Right atrium auricular region (tissue), 2 donors: Measurements from ENCODE around the gene RLF. TPM values are rescaled to one million over a fixed set of nuclear protein-coding genes. Genes with fewer than 3 reads are reported as not detected.

ENCODE experiments used
- DNase-seq: peaks from one replicate; pipeline ENCODE4 v3.0.0-alpha.2; 2019; ENCODE audit warnings: low spot score
- H3K27ac ChIP-seq, 2 donors: fragments of 200-600 bp; sonication (generic); 1 replicate in 1 of 2; 2 replicates in 1 of 2; pipeline ENCODE4 v1.5.1; 2016 to 2019
- H3K27me3 ChIP-seq, 2 donors: fragments of 200-600 bp; sonication (generic); one replicate each; pipeline versions ENCODE4 v1.5.1 to v1.6.0; 2017 to 2019
- H3K36me3 ChIP-seq: fragments of 200-600 bp; sonication (generic); one replicate; pipeline ENCODE4 v1.5.1; 2016
- H3K4me1 ChIP-seq, 2 donors: fragments of 200-600 bp; sonication (generic); one replicate each; pipeline versions ENCODE4 v1.5.1 to v1.6.0; 2017 to 2019
- H3K4me3 ChIP-seq, 2 donors: fragments of 200-600 bp; sonication (generic); 1 replicate in 1 of 2; 2 replicates in 1 of 2; pipeline ENCODE4 v1.5.1; 2017 to 2019; ENCODE audit warnings: mild to moderate bottlenecking in 1 of 2, moderate library complexity in 1 of 2
- H3K9me3 ChIP-seq, 2 donors: fragments of 200-600 bp; sonication (generic); one replicate each; pipeline ENCODE4 v1.5.1; 2019
- CTCF ChIP-seq, 2 donors: fragments of 200-600 bp; sonication (generic); IDR thresholded peaks; one replicate each; pipeline ENCODE4 v1.5.1; 2019; ENCODE audit warnings: antibody characterized with exemption in 2 of 2
- total RNA-seq, 2 donors: library from RNA; depleted of rRNA; stranded (reverse); fragments of >200 nt; gene quantifications; one replicate each; pipeline ENCODE4 v1.1.0, GENCODE V29; 2016

RLF gene
- total RNA-seq, 2 donors from 2014 or later: 11.4 to 12.6 TPM

GRCh38 chr1:40245686-40246085, 84.5 kb downstream of the RLF start:
- Histone ChIP-seq H3K4me1 (peaks cover 0 to 5% of the 10 kb centered on the region in 2 donors), H3K9me3 (no peaks in the 10 kb centered on the region), H3K4me3 (no peak overlapping the region), H3K36me3 (no peaks in the 10 kb centered on the region), H3K27ac (no peak overlapping the region), H3K27me3 (no peaks in the 10 kb centered on the region)
- no peak for DNase-seq
- no peak for TF ChIP-seq CTCF (IDR thresholded peaks at IDR 0.05)

DNA sequence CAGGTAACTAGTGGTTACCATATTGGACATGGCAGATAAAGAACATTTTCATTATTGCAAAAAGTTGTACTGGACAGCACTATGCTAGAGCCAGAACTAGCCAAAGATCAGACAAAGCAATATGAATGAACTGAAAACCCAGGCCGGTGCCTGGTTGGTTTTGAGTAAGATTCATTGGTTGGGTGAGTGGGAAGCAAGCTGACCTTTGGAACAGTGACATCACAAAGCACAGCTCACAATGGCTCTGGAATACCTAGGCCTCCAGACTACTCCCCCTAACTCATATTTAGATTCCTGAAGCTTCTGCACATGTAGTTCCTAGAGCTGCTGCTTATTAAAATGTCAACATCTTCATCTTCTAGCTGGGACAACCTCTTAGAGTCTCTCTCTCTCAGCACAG, 86.5 kb downstream of the RLF start, which contains the start of gene TMCO2:
TSS of gene TMCO2 (plus strand) at position 283 of the 400 bp plus-strand sequence. CDS start at position 340, 57 bp downstream.
- no peak within 1 kb of the TSS for H3K4me3 ChIP-seq
- no peak within 1 kb of the TSS for H3K27ac ChIP-seq
- no peaks in the 10 kb centered on the region for H3K27me3 ChIP-seq
- no peak for TF ChIP-seq CTCF (IDR thresholded peaks at IDR 0.05)
- no peaks in the 10 kb centered on the region for H3K9me3 ChIP-seq
- DNase-seq: no peak
- H3K4me1 ChIP-seq: peaks cover 0 to 5% of the 10 kb centered on the region in 2 donors
- no peaks in the 10 kb centered on the region for H3K36me3 ChIP-seq

DNA sequence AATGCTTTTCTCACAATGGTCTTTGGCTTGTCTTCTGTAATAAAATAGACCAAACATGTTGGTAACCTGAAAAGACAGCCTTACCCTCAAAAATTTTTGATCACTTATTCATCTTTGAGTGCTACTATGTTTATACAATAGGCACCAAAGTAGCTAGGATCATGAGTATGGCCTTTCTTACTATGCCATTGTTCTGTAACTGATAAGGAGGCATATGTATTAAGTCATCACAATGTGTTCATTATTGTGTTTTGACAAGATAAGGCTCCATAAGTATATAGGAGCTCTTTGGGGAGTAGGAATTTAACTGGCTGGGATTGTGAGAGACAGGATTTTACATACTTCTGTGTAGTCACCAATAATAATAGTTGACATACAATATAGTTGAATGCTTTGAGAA, 87.2 kb downstream of the RLF start:
- DNase-seq: no peak
- peaks cover 0 to 5% of the 10 kb centered on the region in 2 donors for H3K4me1 ChIP-seq
- no peak overlapping the region for H3K4me3 ChIP-seq
- no peaks in the 10 kb centered on the region for H3K36me3 ChIP-seq
- no peaks in the 10 kb centered on the region for H3K9me3 ChIP-seq
- H3K27me3 ChIP-seq: no peaks in the 10 kb centered on the region
- TF ChIP-seq CTCF (IDR thresholded peaks at IDR 0.05): no peak
- no peak overlapping the region for H3K27ac ChIP-seq

DNA sequence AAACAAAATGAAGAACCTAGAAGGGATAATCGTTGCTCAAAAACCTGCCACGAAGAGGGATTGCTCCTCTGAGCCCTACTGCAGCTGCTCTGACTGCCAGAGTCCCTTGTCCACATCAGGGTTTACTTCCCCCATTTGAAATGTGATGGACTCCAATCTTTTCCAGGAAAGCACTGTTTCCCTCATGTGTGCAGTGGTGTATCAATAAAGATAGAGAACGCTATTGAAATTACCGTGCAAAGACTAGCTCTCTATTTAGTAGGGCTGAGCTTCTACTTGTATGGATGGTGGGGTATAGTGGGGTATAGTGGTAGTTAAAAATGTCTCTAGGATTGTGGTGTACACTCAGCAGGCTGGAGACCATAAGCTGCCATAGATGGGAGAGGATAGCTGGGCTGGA, 90.3 kb downstream of the RLF start:
- Histone ChIP-seq H3K4me1 (peaks cover 0 to 12% of the 10 kb centered on the region in 2 donors), H3K27me3 (no peaks in the 10 kb centered on the region), H3K36me3 (no peaks in the 10 kb centered on the region), H3K4me3 (no peak overlapping the region), H3K9me3 (no peaks in the 10 kb centered on the region), H3K27ac (no peak overlapping the region)
- no peak for DNase-seq
- TF ChIP-seq CTCF (IDR thresholded peaks at IDR 0.05): no peak

DNA sequence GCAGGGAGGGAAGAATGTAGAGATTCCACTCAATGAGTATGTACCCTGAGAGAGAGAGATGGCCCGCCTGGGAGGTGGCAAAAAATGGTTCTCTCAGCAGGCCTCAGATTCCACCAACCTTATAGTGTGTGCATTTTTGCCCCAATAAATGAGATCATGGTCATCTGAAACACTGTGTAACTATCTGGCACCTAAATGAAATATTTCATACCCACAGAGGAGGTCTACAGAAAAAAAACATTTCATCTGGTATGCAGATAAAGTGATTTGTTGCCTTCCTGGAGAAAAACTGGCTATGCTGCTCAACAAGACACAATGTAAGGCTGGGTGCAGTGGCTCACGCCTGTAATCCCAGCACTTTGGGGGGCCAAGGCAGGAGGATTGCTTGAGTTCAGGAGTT, 91.4 kb downstream of the RLF start:
- H3K9me3 ChIP-seq: no peaks in the 10 kb centered on the region
- H3K4me3 ChIP-seq: no peak overlapping the region
- no peak for DNase-seq
- no peak overlapping the region for H3K27ac ChIP-seq
- no peak for TF ChIP-seq CTCF (IDR thresholded peaks at IDR 0.05)
- no peaks in the 10 kb centered on the region for H3K36me3 ChIP-seq
- no peaks in the 10 kb centered on the region for H3K27me3 ChIP-seq
- H3K4me1 ChIP-seq: peaks cover 0 to 18% of the 10 kb centered on the region in 2 donors

DNA sequence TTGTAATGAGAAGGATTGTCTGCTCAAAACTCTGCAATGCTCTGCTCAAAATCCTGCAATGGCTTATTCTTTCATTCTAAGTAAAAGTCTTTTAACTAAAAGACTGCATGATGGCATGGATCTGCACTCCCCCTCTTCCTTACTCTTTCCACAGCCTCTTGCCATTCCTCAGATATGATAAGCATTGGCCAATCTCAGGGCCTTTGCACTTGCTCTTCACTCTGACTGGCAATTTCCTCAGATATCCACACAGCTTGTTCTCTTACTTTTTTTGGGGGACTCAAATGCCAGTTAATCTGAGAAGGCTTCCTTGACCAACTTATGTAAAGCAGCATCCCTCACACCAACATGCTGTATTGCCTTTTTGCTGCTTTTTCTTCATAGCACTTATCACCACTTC, 94.0 kb downstream of the RLF start:
- Histone ChIP-seq H3K27me3 (no peaks in the 10 kb centered on the region), H3K36me3 (peaks cover 4% of the 10 kb centered on the region), H3K9me3 (no peaks in the 10 kb centered on the region), H3K4me3 (no peak overlapping the region), H3K27ac (no peak overlapping the region), H3K4me1 (peaks cover 0 to 36% of the 10 kb centered on the region in 2 donors)
- no peak for TF ChIP-seq CTCF (IDR thresholded peaks at IDR 0.05)
- DNase-seq: no peak
